Activated CD8-positive, alpha-beta T cell treated with anti-CD3 and anti-CD28 coated beads for 36 hours (primary cell): ENCODE data around the gene CREBL2. TPM values are rescaled to one million over a fixed set of nuclear protein-coding genes. Genes with fewer than 3 reads are reported as not detected.

Experiments used
- ATAC-seq: fragments of 200-7000 bp; cut with Tn5 transposase; one replicate; pipeline ENCODE4 v1.10.0; 2021; ENCODE audit warnings: mild to moderate bottlenecking, moderate library complexity
- CTCF ChIA-PET: fragments of 350-600 bp; sonication (Branson Sonifier 250); formaldehyde crosslinking; loops from one replicate; lab custom pipeline; 2021; ENCODE audit warnings: antibody characterized with exemption; lab: Charles Lee
- POLR2A ChIA-PET: fragments of 350-600 bp; sonication (Branson Sonifier 250); formaldehyde crosslinking; loops from one replicate; lab custom pipeline; 2021; ENCODE audit warnings: antibody characterized with exemption; lab: Charles Lee
- DNase-seq: peaks from one replicate; pipeline ENCODE4 v3.0.0-alpha.2; 2020
- H3K27ac Mint-ChIP-seq: one replicate; pipeline ENCODE4 v1.8.0; 2021; ENCODE audit warnings: mild to moderate bottlenecking, mixed read lengths
- H3K27me3 Mint-ChIP-seq: one replicate; pipeline ENCODE4 v1.8.0; 2021; ENCODE audit warnings: mixed read lengths
- H3K36me3 Mint-ChIP-seq: one replicate; pipeline ENCODE4 v1.8.0; 2021; ENCODE audit warnings: low read depth, mixed read lengths
- H3K4me1 Mint-ChIP-seq: one replicate; pipeline ENCODE4 v1.8.0; 2021; ENCODE audit warnings: low read depth, mixed read lengths
- H3K4me3 Mint-ChIP-seq: one replicate; pipeline ENCODE4 v1.8.0; 2021; ENCODE audit warnings: mild to moderate bottlenecking, moderate library complexity, mixed read lengths
- H3K9me3 Mint-ChIP-seq: one replicate; pipeline ENCODE4 v1.8.0; 2021; ENCODE audit warnings: mixed read lengths
- intact Hi-C: fragments of 100-400 bp; cut with micrococcal nuclease; formaldehyde crosslinking; loops from one replicate; pipeline ENCODE4 v1.10.0; 2022
- total RNA-seq, 2 experiments: library from RNA; stranded (reverse); gene quantifications; one replicate each; pipeline ENCODE4 v1.2.3, GENCODE V29; 2021
- TF ChIP-seq, protein P1 (sequence below): fragments of 200-600 bp; IDR thresholded peaks from one replicate; pipeline ENCODE4 v1.8.0; 2022; ENCODE audit warnings: antibody characterized with exemption, mild to moderate bottlenecking

The CREBL2 gene, protein sequence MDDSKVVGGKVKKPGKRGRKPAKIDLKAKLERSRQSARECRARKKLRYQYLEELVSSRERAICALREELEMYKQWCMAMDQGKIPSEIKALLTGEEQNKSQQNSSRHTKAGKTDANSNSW
- total RNA-seq, result 10 to 100 TPM; 12.7 to 14.9 TPM

DNA sequence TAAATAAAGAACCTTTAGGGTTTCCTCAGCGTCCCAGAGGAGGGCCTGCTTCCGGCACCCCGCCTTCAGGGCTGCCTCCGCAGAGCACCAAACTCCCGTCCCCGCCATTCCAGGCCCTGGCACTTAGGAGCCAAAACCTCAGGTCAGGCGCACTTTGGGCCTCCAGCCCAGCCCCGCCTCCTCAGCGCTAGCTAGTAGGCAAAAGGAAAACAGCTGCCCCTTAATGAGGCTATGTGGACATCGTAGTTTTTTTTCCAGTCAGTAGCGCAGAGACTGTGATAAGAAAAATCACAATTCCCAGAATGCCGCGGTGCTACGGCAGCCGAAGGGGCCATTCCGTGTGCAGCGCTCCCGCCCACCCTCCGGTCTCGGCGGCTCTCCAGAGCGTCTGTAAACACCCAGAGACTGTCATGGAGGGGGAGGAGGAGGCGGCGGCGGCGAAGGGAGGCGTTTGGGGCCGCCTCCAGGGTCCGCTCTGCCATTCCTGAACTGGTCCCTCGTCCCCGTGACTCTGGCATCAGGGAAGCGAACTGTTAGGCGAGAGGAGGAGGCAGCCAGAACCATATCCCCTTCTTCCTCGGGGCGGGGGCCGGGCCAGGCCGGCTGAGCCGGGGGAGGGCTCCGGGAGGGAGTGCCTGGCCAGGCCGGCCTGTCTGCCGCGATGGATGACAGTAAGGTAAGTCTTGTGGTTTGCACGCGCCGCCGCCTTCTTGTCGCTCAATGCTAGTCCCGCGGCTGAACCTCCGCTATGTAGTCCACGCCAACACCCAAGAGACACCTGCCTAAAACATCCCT, at the start of gene CREBL2:
Gene CREBL2, plus strand, starts transcription at position 365 of the 795 bp plus-strand sequence. Its CDS starts 297 bp downstream, at position 662.
- H3K27me3 Mint-ChIP-seq, result no peaks in the 10 kb centered on the region
- peaks cover 9% of the 10 kb centered on the region for H3K36me3 Mint-ChIP-seq
- TF ChIP-seq, protein P1, sequence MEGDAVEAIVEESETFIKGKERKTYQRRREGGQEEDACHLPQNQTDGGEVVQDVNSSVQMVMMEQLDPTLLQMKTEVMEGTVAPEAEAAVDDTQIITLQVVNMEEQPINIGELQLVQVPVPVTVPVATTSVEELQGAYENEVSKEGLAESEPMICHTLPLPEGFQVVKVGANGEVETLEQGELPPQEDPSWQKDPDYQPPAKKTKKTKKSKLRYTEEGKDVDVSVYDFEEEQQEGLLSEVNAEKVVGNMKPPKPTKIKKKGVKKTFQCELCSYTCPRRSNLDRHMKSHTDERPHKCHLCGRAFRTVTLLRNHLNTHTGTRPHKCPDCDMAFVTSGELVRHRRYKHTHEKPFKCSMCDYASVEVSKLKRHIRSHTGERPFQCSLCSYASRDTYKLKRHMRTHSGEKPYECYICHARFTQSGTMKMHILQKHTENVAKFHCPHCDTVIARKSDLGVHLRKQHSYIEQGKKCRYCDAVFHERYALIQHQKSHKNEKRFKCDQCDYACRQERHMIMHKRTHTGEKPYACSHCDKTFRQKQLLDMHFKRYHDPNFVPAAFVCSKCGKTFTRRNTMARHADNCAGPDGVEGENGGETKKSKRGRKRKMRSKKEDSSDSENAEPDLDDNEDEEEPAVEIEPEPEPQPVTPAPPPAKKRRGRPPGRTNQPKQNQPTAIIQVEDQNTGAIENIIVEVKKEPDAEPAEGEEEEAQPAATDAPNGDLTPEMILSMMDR, result no peak
- ChIA-PET POLR2A (interaction anchor here (1.1 to 2.6 kb wide), 4 partner anchors 10 to 254 kb away, joined by 3 to 11 read pairs (median 4); no protein-coding TSS in a partner anchor), CTCF (interaction anchor here (1.0 to 1.8 kb wide), 6 partner anchors 10 to 236 kb away, joined by 3 to 6 read pairs (median 4); no protein-coding TSS in a partner anchor)
- H3K4me3 Mint-ChIP-seq, result peak within 1 kb of the TSS; percentile 83
- peaks cover 52% of the 10 kb centered on the region for H3K4me1 Mint-ChIP-seq
- peak within 1 kb of the TSS; percentile 99 for H3K27ac Mint-ChIP-seq
- DNase-seq (peak; percentile 92), ATAC-seq (peak; percentile 81)
- intact Hi-C loops, result loop anchor here (5.0 kb wide), 1 partner anchor 86 kb away; the partner anchor contains the start of gene GPR19
- no peaks in the 10 kb centered on the region for H3K9me3 Mint-ChIP-seq

DNA sequence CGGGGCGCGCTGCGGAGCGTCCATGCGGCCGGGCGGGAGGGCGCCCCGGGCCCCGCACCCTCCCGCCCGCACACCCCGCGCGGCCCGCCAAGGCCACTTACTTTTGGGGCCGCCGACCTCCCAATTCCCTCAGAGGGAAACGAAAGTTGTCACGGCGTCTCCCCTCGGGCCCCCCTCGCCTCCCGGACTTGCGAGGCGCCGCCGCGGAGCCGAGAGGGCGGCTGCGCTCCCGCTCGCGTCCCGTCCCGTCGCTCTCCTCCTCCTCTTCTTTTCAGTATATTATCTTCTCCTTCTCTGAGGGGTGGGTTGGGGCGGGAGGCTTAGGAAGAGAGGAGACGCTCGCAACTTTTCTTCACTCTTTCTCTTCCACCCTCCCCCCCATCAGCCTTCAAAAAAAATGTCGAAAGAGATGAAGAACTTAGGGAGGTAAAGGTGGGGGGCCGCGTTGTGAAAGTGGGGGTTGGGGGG, 49.6 kb upstream of the CREBL2 start:
- POLR2A ChIA-PET, result interaction anchor here (1.2 to 1.6 kb wide), 9 partner anchors 35 to 177 kb away, joined by 3 to 6 read pairs (median 4); no protein-coding TSS in a partner anchor
- CTCF ChIA-PET, result interaction anchor here (1.2 to 1.5 kb wide), 5 partner anchors 45 to 94 kb away, joined by 3 to 7 read pairs (median 3); no protein-coding TSS in a partner anchor
- DNase-seq (peak; percentile 36), ATAC-seq (no peak)
- peak overlapping the region; percentile 91 for H3K27ac Mint-ChIP-seq
- H3K4me3 Mint-ChIP-seq, result peak overlapping the region; percentile 89
- peaks cover 11% of the 10 kb centered on the region for H3K36me3 Mint-ChIP-seq
- peaks cover 35% of the 10 kb centered on the region for H3K4me1 Mint-ChIP-seq
- TF ChIP-seq, protein P1, result no peak
- H3K9me3 Mint-ChIP-seq, result peaks cover 3% of the 10 kb centered on the region
- H3K27me3 Mint-ChIP-seq, result no peaks in the 10 kb centered on the region
- intact Hi-C loops, result loop anchor here (5.0 kb wide), 2 partner anchors 55 to 175 kb away; no protein-coding TSS in a partner anchor

DNA sequence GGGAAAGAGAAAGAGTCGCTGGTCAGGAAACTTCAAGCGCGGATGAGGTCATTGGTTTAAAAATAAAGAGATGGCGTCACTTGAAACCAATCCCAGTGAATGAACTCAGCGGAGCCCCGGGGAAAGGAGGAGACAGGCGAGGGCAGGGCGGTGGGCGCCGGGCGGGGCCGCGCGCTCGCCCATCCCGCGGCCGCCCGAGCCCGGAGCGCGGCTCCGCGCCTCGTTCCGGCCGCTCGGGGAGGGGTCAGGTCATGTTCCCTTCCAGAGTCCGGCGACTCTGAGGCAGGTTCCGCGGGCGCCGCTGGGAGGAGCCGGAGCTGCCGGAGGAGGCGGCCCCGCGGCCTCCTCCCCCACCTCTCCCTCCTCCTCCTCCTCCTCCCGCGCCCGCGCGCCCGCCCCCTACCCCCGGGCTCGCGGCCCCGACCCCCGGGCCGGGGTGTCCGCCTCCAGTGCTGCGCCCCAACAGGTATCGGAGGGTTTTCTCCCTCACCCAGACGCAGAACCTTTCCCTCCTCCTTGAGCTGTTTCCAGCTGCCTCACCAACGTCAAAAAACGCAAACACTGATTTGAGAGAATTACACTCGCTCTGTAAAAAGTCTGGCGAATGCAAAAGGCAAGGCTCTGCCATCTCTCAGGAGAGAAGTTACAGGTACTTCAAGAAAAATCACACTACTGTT, 49.0 kb upstream of the CREBL2 start, which contains the start of gene DUSP16:
Gene DUSP16, minus strand, starts transcription at position 279 of the 677 bp plus-strand sequence. CDS start 41,765 bp downstream, outside the sequence.
- peaks cover 33% of the 10 kb centered on the region for H3K4me1 Mint-ChIP-seq
- intact Hi-C loops, result loop anchor here (5.0 kb wide), 2 partner anchors 55 to 175 kb away; no protein-coding TSS in a partner anchor
- peak; percentile 78 for ATAC-seq
- H3K36me3 Mint-ChIP-seq, result peaks cover 9% of the 10 kb centered on the region
- POLR2A ChIA-PET, result interaction anchor here (0.7 to 1.8 kb wide), 13 partner anchors 13 to 206 kb away, joined by 3 to 7 read pairs (median 4); partner anchors contain the start of gene BORCS5
- peaks cover 3% of the 10 kb centered on the region for H3K9me3 Mint-ChIP-seq
- H3K27me3 Mint-ChIP-seq, result no peaks in the 10 kb centered on the region
- peak; percentile 82 for DNase-seq
- CTCF ChIA-PET, result interaction anchor here (0.6 to 2.6 kb wide), 31 partner anchors 9 to 204 kb away, joined by 3 to 34 read pairs (median 4); no protein-coding TSS in a partner anchor
- TF ChIP-seq, protein P1, result no peak
- peak within 1 kb of the TSS; percentile 91 for H3K27ac Mint-ChIP-seq
- peak within 1 kb of the TSS; percentile 89 for H3K4me3 Mint-ChIP-seq

DNA sequence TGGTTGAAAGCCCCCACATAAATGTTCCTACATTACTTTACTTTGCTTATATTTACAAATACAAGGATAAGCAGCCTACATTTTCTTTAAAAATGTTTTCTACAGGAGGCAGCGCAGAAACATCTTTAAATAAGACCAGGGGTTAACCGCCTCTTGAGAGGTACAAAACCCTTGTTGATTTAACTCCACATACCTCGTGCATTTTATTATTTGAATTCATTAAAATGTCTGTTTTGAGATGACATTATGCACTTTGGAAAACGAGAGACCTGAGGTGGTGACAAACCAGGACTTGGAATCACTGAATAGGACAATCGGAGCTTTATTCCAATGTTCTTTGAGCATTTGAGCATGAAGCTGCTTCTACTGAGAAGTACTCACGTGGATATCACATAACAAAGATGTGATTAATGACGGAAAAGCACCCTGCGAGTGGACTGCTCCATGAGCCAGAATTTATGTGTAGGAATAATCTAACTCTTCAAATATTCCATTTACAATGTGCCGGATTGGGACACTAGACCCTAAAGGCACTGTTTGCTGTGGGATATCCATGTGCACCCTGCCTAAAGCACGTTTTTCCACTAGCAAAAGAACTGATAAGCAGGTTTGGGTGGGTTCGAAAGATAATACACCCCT, 48.3 kb upstream of the CREBL2 start:
- peaks cover 6% of the 10 kb centered on the region for H3K36me3 Mint-ChIP-seq
- H3K27me3 Mint-ChIP-seq, result no peaks in the 10 kb centered on the region
- peak overlapping the region; percentile 77 for H3K4me3 Mint-ChIP-seq
- peak overlapping the region; percentile 90 for H3K27ac Mint-ChIP-seq
- ChIA-PET CTCF (interaction anchor here (0.6 to 2.6 kb wide), 39 partner anchors 8 to 205 kb away, joined by 3 to 34 read pairs (median 4); no protein-coding TSS in a partner anchor), POLR2A (interaction anchor here (0.7 to 1.8 kb wide), 13 partner anchors 13 to 207 kb away, joined by 3 to 7 read pairs (median 4); partner anchors contain the start of gene BORCS5)
- intact Hi-C loops, result loop anchor here (5.0 kb wide), 2 partner anchors 56 to 174 kb away; no protein-coding TSS in a partner anchor
- TF ChIP-seq, protein P1, result no peak
- peaks cover 3% of the 10 kb centered on the region for H3K9me3 Mint-ChIP-seq
- no peak for ATAC-seq
- no peak for DNase-seq
- peaks cover 28% of the 10 kb centered on the region for H3K4me1 Mint-ChIP-seq
